H1 (cell line): ENCODE results near the gene YAF2. TPM values are rescaled to one million over a fixed set of nuclear protein-coding genes. Genes with fewer than 3 reads are reported as not detected.

Source experiments
- CTCF ChIA-PET: fragments of 300-600 bp; sonication (Branson Sonifier 250); formaldehyde crosslinking; loops from one replicate; lab custom pipeline; 2021; ENCODE audit not compliant: partially characterized antibody; lab: Charles Lee
- POLR2A ChIA-PET: fragments of 300-600 bp; sonication (Branson Sonifier 250); formaldehyde crosslinking; loops from one replicate; lab custom pipeline; 2021; ENCODE audit warnings: inconsistent platforms; ENCODE audit not compliant: partially characterized antibody; lab: Charles Lee
- DNase-seq, 2 experiments: peaks; one replicate each; pipeline versions ENCODE4 v3.0.0 to v3.0.0-alpha.2; 2010 to 2022; ENCODE audit warnings: low spot score in 2 of 2, low read depth in 1 of 2, mixed read lengths in 1 of 2
- FAIRE-seq: peaks from 2 replicates; lab custom pipeline; 2011; peaks lifted over from hg19 to GRCh38; lab: Jason Lieb, UNC
- H2AFZ ChIP-seq: 2 replicates; pipeline ENCODE4 v1.8.1; 2012; ENCODE audit warnings: low read length, inconsistent platforms
- H2AK5ac ChIP-seq: 2 replicates; pipeline ENCODE4 v1.6.1; 2013; ENCODE audit warnings: low read depth, low read length
- H2BK120ac ChIP-seq: replicated peaks from 2 replicates; pipeline ENCODE3; 2013; ENCODE audit warnings: low read depth, low read length, inconsistent platforms
- H2BK12ac ChIP-seq: 2 replicates; pipeline ENCODE4 v1.6.1; 2013; ENCODE audit warnings: low read depth, low read length
- H2BK15ac ChIP-seq: 2 replicates; pipeline ENCODE4 v1.6.1; 2013; ENCODE audit warnings: low read length
- H2BK20ac ChIP-seq: 2 replicates; pipeline ENCODE4 v1.6.1; 2013; ENCODE audit warnings: low read length
- H2BK5ac ChIP-seq: 2 replicates; pipeline ENCODE4 v1.6.1; 2013; ENCODE audit warnings: low read depth, low read length
- H3K14ac ChIP-seq: 2 replicates; pipeline ENCODE4 v1.6.1; 2013; ENCODE audit warnings: inconsistent platforms; ENCODE audit not compliant: insufficient read length
- H3K18ac ChIP-seq: 2 replicates; pipeline ENCODE4 v1.6.1; 2013; ENCODE audit warnings: low read length; ENCODE audit errors: extremely low read depth
- H3K23ac ChIP-seq: 2 replicates; pipeline ENCODE4 v1.6.1; 2013; ENCODE audit warnings: inconsistent platforms; ENCODE audit not compliant: insufficient read length
- H3K23me2 ChIP-seq: 2 replicates; pipeline ENCODE4 v1.6.1; 2013; ENCODE audit warnings: low read depth, low read length
- H3K27ac ChIP-seq: 2 replicates; pipeline ENCODE4 v1.6.1; 2011; ENCODE audit warnings: low read depth, low read length, inconsistent platforms
- H3K27me3 ChIP-seq, 4 experiments: replicated peaks in 1 of 4; 1 replicate in 1 of 4; 2 replicates in 3 of 4; pipeline versions ENCODE4 v1.6.1 to v1.8.1; 2011 to 2013; ENCODE audit warnings: low read length in 3 of 4, mild to moderate bottlenecking in 3 of 4, inconsistent platforms in 2 of 4, mixed read lengths in 2 of 4, moderate library complexity in 1 of 4; ENCODE audit not compliant: control insufficient read depth in 3 of 4, insufficient read depth in 3 of 4; ENCODE audit errors: extremely low read depth in 1 of 4
- H3K36me3 ChIP-seq, 4 experiments: 2 replicates each; pipeline versions ENCODE4 v1.6.1 to v1.8.1; 2011 to 2013; ENCODE audit warnings: mild to moderate bottlenecking in 4 of 4, low read length in 3 of 4, moderate library complexity in 2 of 4, control low read depth in 1 of 4, inconsistent platforms in 1 of 4; ENCODE audit not compliant: insufficient read depth in 4 of 4, control insufficient read depth in 2 of 4
- H3K4ac ChIP-seq: replicated peaks from 2 replicates; pipeline ENCODE3; 2013; ENCODE audit warnings: low read length, low read depth, mixed read lengths, inconsistent platforms; ENCODE audit not compliant: insufficient read length
- H3K4me1 ChIP-seq, 4 experiments: replicated peaks in 1 of 4; 1 replicate in 1 of 4; 2 replicates in 3 of 4; pipeline versions ENCODE4 v1.6.1 to v1.8.1; 2011 to 2013; ENCODE audit warnings: low read length in 3 of 4, inconsistent platforms in 2 of 4, mixed read lengths in 1 of 4; ENCODE audit not compliant: insufficient read depth in 4 of 4, control insufficient read depth in 3 of 4
- H3K4me2 ChIP-seq, 2 experiments: 2 replicates each; pipeline versions ENCODE4 v1.6.1 to v1.8.1; 2011 to 2013; ENCODE audit warnings: low read depth in 2 of 2, low read length in 2 of 2, control low read depth in 1 of 2, inconsistent platforms in 1 of 2, mild to moderate bottlenecking in 1 of 2; ENCODE audit not compliant: insufficient read depth in 1 of 2
- H3K4me3 ChIP-seq, 4 experiments: fragments of 200-600, 300-600 bp in 1 of 4; sonication (generic), shearing (Covaris generic), sonication (Bioruptor Twin) in 1 of 4; 2 replicates each; pipeline versions ENCODE4 v1.5.1 to v1.8.1; 2011 to 2016; ENCODE audit warnings: low read length in 4 of 4, low read depth in 3 of 4, control low read depth in 2 of 4, inconsistent platforms in 2 of 4, mild to moderate bottlenecking in 2 of 4, mixed read lengths in 1 of 4, moderate library complexity in 1 of 4; ENCODE audit not compliant: insufficient read depth in 2 of 4; ENCODE audit errors: extremely low read depth in 1 of 4
- H3K56ac ChIP-seq: replicated peaks from 2 replicates; pipeline ENCODE3; 2013; ENCODE audit warnings: low read depth, mild to moderate bottlenecking, mixed read lengths, low read length, inconsistent platforms; ENCODE audit not compliant: insufficient read length
- H3K79me1 ChIP-seq: 2 replicates; pipeline ENCODE4 v1.6.1; 2013; ENCODE audit warnings: low read depth, low read length, control low read depth
- H3K79me2 ChIP-seq, 2 experiments: 2 replicates each; pipeline versions ENCODE4 v1.6.1 to v1.8.1; 2012 to 2013; ENCODE audit warnings: low read length in 2 of 2, mild to moderate bottlenecking in 2 of 2, inconsistent platforms in 1 of 2; ENCODE audit not compliant: insufficient read depth in 2 of 2, control insufficient read depth in 1 of 2
- H3K9ac ChIP-seq, 4 experiments: replicated peaks in 1 of 4; 1 replicate in 1 of 4; 2 replicates in 3 of 4; pipeline versions ENCODE4 v1.6.1 to v1.8.1; 2011 to 2013; ENCODE audit warnings: low read depth in 3 of 4, low read length in 3 of 4, control low read depth in 2 of 4, mild to moderate bottlenecking in 2 of 4, moderate library complexity in 2 of 4, inconsistent platforms in 1 of 4; ENCODE audit errors: extremely low read depth in 1 of 4
- H3K9me3 ChIP-seq, 2 experiments: 2 replicates each; pipeline versions ENCODE4 v1.6.1 to v1.8.1; 2012 to 2013; ENCODE audit warnings: mild to moderate bottlenecking in 2 of 2, moderate library complexity in 2 of 2, control low read depth in 1 of 2, inconsistent platforms in 1 of 2, low read depth in 1 of 2, low read length in 1 of 2, mixed read lengths in 1 of 2; ENCODE audit not compliant: insufficient read depth in 2 of 2
- H4K20me1 ChIP-seq, 2 experiments: replicated peaks in 1 of 2; 2 replicates each; pipeline versions ENCODE3 to v1.8.1; 2011 to 2013; ENCODE audit warnings: inconsistent platforms in 2 of 2, low read length in 2 of 2, mild to moderate bottlenecking in 1 of 2; ENCODE audit not compliant: insufficient read depth in 2 of 2, control insufficient read depth in 1 of 2
- H4K5ac ChIP-seq: 2 replicates; pipeline ENCODE4 v1.6.1; 2013; ENCODE audit warnings: low read length, low read depth, mixed read lengths, inconsistent platforms; ENCODE audit not compliant: insufficient read length
- H4K8ac ChIP-seq: 2 replicates; pipeline ENCODE4 v1.8.0; 2013; ENCODE audit warnings: mild to moderate bottlenecking, moderate library complexity, low read length, inconsistent platforms; ENCODE audit not compliant: insufficient read depth; ENCODE audit errors: extremely low read depth
- H4K91ac ChIP-seq: replicated peaks from 2 replicates; pipeline ENCODE3; 2013; ENCODE audit warnings: low read length, mixed read lengths, inconsistent platforms; ENCODE audit not compliant: insufficient read length
- BACH1 ChIP-seq: IDR thresholded peaks from 2 replicates; pipeline ENCODE4 v1.6.1; 2012; ENCODE audit warnings: low read length, improper control_type of control experiment
- EP300 ChIP-seq, 2 experiments: IDR thresholded peaks; 1 replicate in 1 of 2; 2 replicates in 1 of 2; pipeline ENCODE4 v1.6.1; 2011 to 2012; ENCODE audit warnings: low read depth in 2 of 2, low read length in 2 of 2, mild to moderate bottlenecking in 2 of 2, borderline replicate concordance in 1 of 2, inconsistent platforms in 1 of 2, moderate library complexity in 1 of 2
- MAFK ChIP-seq: IDR thresholded peaks from 2 replicates; pipeline ENCODE4 v1.6.1; 2012; ENCODE audit warnings: low read depth, mild to moderate bottlenecking, improper control_type of control experiment, low read length
- PHF8 ChIP-seq: fragments of 200-600 bp; sonication (generic); conservative IDR thresholded peaks from 2 replicates; pipeline ENCODE4 v1.7.1; 2012; ENCODE audit warnings: low read depth, mild to moderate bottlenecking, inconsistent platforms, low read length, moderate library complexity
- TAF1 ChIP-seq: IDR thresholded peaks from 2 replicates; pipeline ENCODE4 v1.6.1; 2011; ENCODE audit warnings: mild to moderate bottlenecking, low read depth, low read length
- TEAD4 ChIP-seq: IDR thresholded peaks from 2 replicates; pipeline ENCODE4 v1.6.1; 2012; ENCODE audit warnings: low read depth, low read length, inconsistent platforms, mixed read lengths
- YY1 ChIP-seq: IDR thresholded peaks from 2 replicates; pipeline ENCODE4 v1.6.1; 2011; ENCODE audit warnings: low read depth, mild to moderate bottlenecking, low read length
- WGBS, 2 experiments: shearing (Covaris generic) in 1 of 2; methylation state at CpG; one replicate each; pipeline versions ENCODE4 v1.1.6 to v1.1.7; 2013 to 2015; ENCODE audit warnings: low lambda C conversion rate in 2 of 2, mixed read lengths in 2 of 2, inconsistent platforms in 1 of 2, low coverage in 1 of 2, missing lambda C conversion rate in 1 of 2; ENCODE audit not compliant: insufficient replicate concordance in 2 of 2, insufficient coverage in 1 of 2, insufficient read length in 1 of 2; ENCODE audit errors: extremely low coverage in 1 of 2, missing lambda C conversion rate in 1 of 2; 5-methylcytosine and 5-hydroxymethylcytosine counted together
- polyA plus RNA-seq, 7 experiments: library from polyadenylated mRNA; depleted of rRNA in 3 of 7; stranded (reverse) in 5 of 7; unstranded in 2 of 7; fragments of >200 nt in 5 of 7; fragments of 200-250 nt in 2 of 7; gene quantifications; 1 replicate in 5 of 7; 2 replicates in 1 of 7; 4 replicates in 1 of 7; pipeline versions ENCODE4 v1.2.1 to v1.2.3, GENCODE V29; 2011 to 2013; ENCODE audit warnings: missing spikeins in 2 of 7, mixed read lengths in 2 of 7
- total RNA-seq: library from RNA; stranded (reverse); fragmentation: NEBNext Ultra II Directional; extraction: Animal tissue kit (Norgen Biotek cat#: 25700); gene quantifications from 2 replicates; pipeline ENCODE4 v1.2.1, GENCODE V29; 2021

The YAF2 gene
- total and polyA plus RNA-seq, 2 of the 8 experiments (the other 6 are each of a cell fraction or from before 2014, with no cell fraction given), result 0.50 to 2.2 TPM

DNA sequence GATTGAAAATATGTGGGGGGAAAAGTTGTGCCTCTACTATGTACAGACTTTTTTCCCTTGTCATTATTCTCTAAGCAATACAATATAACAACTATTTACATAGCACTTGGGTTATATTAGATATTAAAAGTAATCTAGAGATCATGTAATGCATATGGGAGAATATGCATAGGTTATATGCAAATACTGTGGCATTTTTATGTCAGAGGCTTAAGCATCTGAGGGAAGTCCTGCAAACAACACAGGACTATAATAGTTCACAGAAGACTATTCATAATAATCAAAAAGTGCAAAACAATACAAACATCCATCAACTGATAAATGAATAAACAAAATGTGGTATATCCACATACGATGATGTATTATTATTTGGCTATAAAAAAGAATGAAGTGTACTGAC is 33.7 kb downstream of the YAF2 start:
- no peaks in the 10 kb centered on the region for H4K20me1 ChIP-seq
- ChIA-PET POLR2A (no interaction called here), CTCF (no interaction called here)
- no peak overlapping the region for H2BK20ac ChIP-seq
- no peak overlapping the region for H4K5ac ChIP-seq
- no peak overlapping the region for H3K23ac ChIP-seq
- no peaks in the 10 kb centered on the region; the same call in 1 of the 2 replicates for H3K23me2 ChIP-seq
- WGBS, 2 experiments, result 96% methylated on average over 1 of the region's 1 CpG; no CpG with 5 or more reads in 1 of the 2 experiments
- no peak overlapping the region for H2AK5ac ChIP-seq
- H3K79me2 ChIP-seq, result no peaks in the 10 kb centered on the region
- H3K27ac ChIP-seq, result no peak overlapping the region
- no peaks in the 10 kb centered on the region for H3K4me1 ChIP-seq
- H3K18ac ChIP-seq, result no peak overlapping the region
- H3K4me2 ChIP-seq, result no peak overlapping the region
- H3K4ac ChIP-seq, result no peak overlapping the region
- H3K4me3 ChIP-seq, result no peak overlapping the region
- no peaks in the 10 kb centered on the region for H3K9me3 ChIP-seq
- H3K27me3 ChIP-seq, result no peaks in the 10 kb centered on the region
- no peak overlapping the region for H3K9ac ChIP-seq
- H2BK15ac ChIP-seq, result no peak overlapping the region
- H3K56ac ChIP-seq, result no peak overlapping the region
- no peaks in the 10 kb centered on the region for H3K36me3 ChIP-seq
- TF ChIP-seq BACH1, result no peak
- no peak for TF ChIP-seq YY1
- no peak for TF ChIP-seq TEAD4
- no peak for TF ChIP-seq MAFK
- no peak for TF ChIP-seq EP300 (IDR thresholded peaks at IDR 0.05; ENCODE audit: borderline replicate concordance in 1 of 2, low read depth in 2 of 2, low read length in 2 of 2)
- TF ChIP-seq TAF1, result no peak
- TF ChIP-seq PHF8, result no peak
- no peak for DNase-seq
- H2BK120ac ChIP-seq, result no peak overlapping the region
- FAIRE-seq, result no peak
- no peak overlapping the region for H2BK5ac ChIP-seq
- H4K91ac ChIP-seq, result no peak overlapping the region
- no peak overlapping the region for H2BK12ac ChIP-seq
- no peak overlapping the region for H4K8ac ChIP-seq
- H3K79me1 ChIP-seq, result no peaks in the 10 kb centered on the region
- no peak overlapping the region for H3K14ac ChIP-seq
- no peak overlapping the region for H2AFZ ChIP-seq
